SK-N-MC (cell line): ENCODE data around the gene SEZ6.

Source experiments
- EZH2 ChIP-seq: fragments of 200-600 bp; sonication (generic); IDR thresholded peaks from one replicate; pipeline ENCODE4 v1.6.1; 2017; ENCODE audit warnings: antibody characterized with exemption
- POLR2AphosphoS5 ChIP-seq: IDR thresholded peaks from 2 replicates; pipeline ENCODE4 v1.6.1; 2012; ENCODE audit warnings: mild to moderate bottlenecking, low read depth, low read length, borderline replicate concordance

DNA sequence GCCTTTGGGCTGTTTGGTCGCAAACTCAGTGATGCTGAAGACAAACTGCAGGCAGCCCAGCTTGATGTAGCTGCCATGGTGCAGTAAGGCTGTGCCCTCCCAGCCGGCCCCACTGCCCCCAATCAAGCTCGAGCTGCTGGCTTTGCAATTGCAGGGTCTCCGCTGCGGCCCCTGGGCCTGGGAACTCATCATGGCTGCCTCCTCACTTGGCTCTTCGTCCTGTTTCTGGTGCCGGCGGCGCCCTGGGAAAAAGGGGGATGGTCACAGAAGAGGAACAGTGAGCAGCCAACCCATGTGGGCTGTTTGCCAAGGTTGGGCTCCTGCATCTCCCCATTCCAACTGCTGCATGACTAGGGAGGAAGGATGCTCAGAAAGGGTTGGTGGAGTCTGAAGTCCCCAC, 99.6 kb downstream of the SEZ6 start:
- TF ChIP-seq POLR2AphosphoS5, result no peak
- no peak for TF ChIP-seq EZH2
